Keratinocyte (primary cell): ENCODE results near the gene NINJ1. TPM values are rescaled to one million over a fixed set of nuclear protein-coding genes. Genes with fewer than 3 reads are reported as not detected.

Experiments
- DNase-seq: peaks from one replicate; pipeline ENCODE4 v3.0.0-alpha.2; 2011; ENCODE audit warnings: low read depth, missing footprints, low spot score
- FAIRE-seq: peaks from 2 replicates; lab custom pipeline; 2011; peaks lifted over from hg19 to GRCh38; lab: Jason Lieb, UNC
- H2AFZ ChIP-seq: 2 replicates; pipeline ENCODE4 v1.6.0; 2012; ENCODE audit warnings: low read length, control low read depth, inconsistent platforms; ENCODE audit not compliant: control insufficient read depth
- H3K27ac ChIP-seq: 2 replicates; pipeline ENCODE4 v1.5.1; 2011; ENCODE audit warnings: low read length; ENCODE audit not compliant: control insufficient read depth, insufficient read depth
- H3K27me3 ChIP-seq: 3 replicates; pipeline ENCODE4 v1.6.0; 2011; ENCODE audit warnings: low read length; ENCODE audit not compliant: control insufficient read depth, insufficient read depth; ENCODE audit errors: extremely low read depth
- H3K36me3 ChIP-seq, 2 experiments: 2 replicates in 1 of 2; 3 replicates in 1 of 2; pipeline ENCODE4 v1.5.1; 2011; ENCODE audit warnings: low read length in 2 of 2, mild to moderate bottlenecking in 1 of 2; ENCODE audit not compliant: control insufficient read depth in 2 of 2, insufficient read depth in 2 of 2; ENCODE audit errors: extremely low read depth in 1 of 2
- H3K4me1 ChIP-seq: 3 replicates; pipeline ENCODE4 v1.5.1; 2011; ENCODE audit warnings: low read length; ENCODE audit not compliant: control insufficient read depth, insufficient read depth; ENCODE audit errors: extremely low read depth
- H3K4me2 ChIP-seq: 3 replicates; pipeline ENCODE4 v1.6.0; 2011; ENCODE audit warnings: low read depth, low read length; ENCODE audit not compliant: control insufficient read depth, insufficient read depth; ENCODE audit errors: extremely low read depth
- H3K4me3 ChIP-seq, 3 experiments: fragments of 200-600 bp in 1 of 3; sonication (generic) in 1 of 3; 2 replicates in 2 of 3; 3 replicates in 1 of 3; pipeline ENCODE4 v1.5.1; 2011 to 2016; ENCODE audit warnings: low read length in 3 of 3, mild to moderate bottlenecking in 3 of 3, control low read depth in 2 of 3, inconsistent platforms in 1 of 3, low read depth in 1 of 3, mixed read lengths in 1 of 3, mixed run types in 1 of 3, moderate library complexity in 1 of 3; ENCODE audit not compliant: control insufficient read depth in 2 of 3, insufficient read depth in 2 of 3; ENCODE audit errors: extremely low read depth in 1 of 3
- H3K79me2 ChIP-seq: 2 replicates; pipeline ENCODE4 v1.6.0; 2012; ENCODE audit warnings: low read length; ENCODE audit not compliant: control insufficient read depth, insufficient read depth
- H3K9ac ChIP-seq: 3 replicates; pipeline ENCODE4 v1.6.0; 2011; ENCODE audit warnings: low read length; ENCODE audit not compliant: control insufficient read depth, insufficient read depth; ENCODE audit errors: extremely low read depth
- H3K9me1 ChIP-seq: 3 replicates; pipeline ENCODE4 v1.6.0; 2011; ENCODE audit warnings: low read length; ENCODE audit not compliant: control insufficient read depth, insufficient read depth; ENCODE audit errors: extremely low read depth
- H3K9me3 ChIP-seq: 2 replicates; pipeline ENCODE4 v1.5.1; 2012; ENCODE audit warnings: low read depth, low read length; ENCODE audit not compliant: control insufficient read depth
- H4K20me1 ChIP-seq: 3 replicates; pipeline ENCODE4 v1.6.0; 2011; ENCODE audit warnings: low read length; ENCODE audit not compliant: control insufficient read depth, insufficient read depth; ENCODE audit errors: extremely low read depth
- CTCF ChIP-seq, 3 experiments: IDR thresholded peaks in 1 of 3; conservative IDR thresholded peaks in 1 of 3; optimal IDR thresholded peaks in 1 of 3; 2 replicates in 2 of 3; 3 replicates in 1 of 3; pipeline versions ENCODE3 to v1.5.1; 2011; ENCODE audit warnings: low read length in 3 of 3, mild to moderate bottlenecking in 3 of 3, moderate library complexity in 2 of 3, control low read depth in 1 of 3, inconsistent platforms in 1 of 3; ENCODE audit not compliant: insufficient read depth in 2 of 3; ENCODE audit errors: extremely low read depth in 1 of 3
- EZH2 ChIP-seq: IDR thresholded peaks from one replicate; pipeline ENCODE4 v1.6.1; 2012; ENCODE audit warnings: inconsistent platforms, mild to moderate bottlenecking, low read length, moderate library complexity
- dilution Hi-C: fragments of 300-500 bp; cut with MboI; formaldehyde crosslinking; loops from one replicate; pipeline ENCODE4 v1.7.0; 2020; ENCODE audit warnings: low sequenced_read_pairs; ENCODE audit not compliant: extremely low pct_ligation_motif_present
- polyA plus RNA-seq, 5 experiments: library from polyadenylated mRNA; depleted of rRNA in 3 of 5; stranded (reverse) in 3 of 5; stranded (forward) in 1 of 5; unstranded in 1 of 5; fragments of >200 nt; gene quantifications; 1 replicate in 1 of 5; 2 replicates in 3 of 5; 3 replicates in 1 of 5; pipeline versions ENCODE4 v1.2.1 to v1.2.3, GENCODE V29; 2011 to 2012; ENCODE audit warnings: missing spikeins in 2 of 5, low read depth in 1 of 5, low replicate concordance in 1 of 5

The NINJ1 gene
- polyA plus RNA-seq, 1 donor (not counting 4 experiments of a cell fraction or from before 2014, with no cell fraction given), result 7.4 TPM

- DNase-seq (no peak), FAIRE-seq (no peak)
- no peaks in the 10 kb centered on the region for H3K36me3 ChIP-seq
- no peaks in the 10 kb centered on the region for H3K79me2 ChIP-seq
- no peak overlapping the region for H3K4me3 ChIP-seq
- no peaks in the 10 kb centered on the region for H4K20me1 ChIP-seq
- no peaks in the 10 kb centered on the region for H3K27me3 ChIP-seq
- no peak overlapping the region for H2AFZ ChIP-seq
- H3K9me1 ChIP-seq, result no peaks in the 10 kb centered on the region
- H3K4me1 ChIP-seq, result no peaks in the 10 kb centered on the region
- TF ChIP-seq CTCF (optimal IDR thresholded peaks at IDR 0.05 in 1 of 3, IDR thresholded peaks at IDR 0.05 in 1 of 3, conservative IDR thresholded peaks at IDR 0.05 in 1 of 3; ENCODE audit: extremely low read depth in 1 of 3, insufficient read depth in 2 of 3, low read length in 3 of 3) (no peak), EZH2 (no peak)
- H3K27ac ChIP-seq, result no peak overlapping the region
- H3K9me3 ChIP-seq, result no peaks in the 10 kb centered on the region
- H3K4me2 ChIP-seq, result no peak overlapping the region
- dilution Hi-C loops, result no loop called here
- no peak overlapping the region for H3K9ac ChIP-seq
Measured at GRCh38 chr9:93125331-93125894, 8.6 kb downstream of the NINJ1 start.

- dilution Hi-C loops, result no loop called here
- no peak for TF ChIP-seq EZH2
- TF ChIP-seq CTCF (optimal IDR thresholded peaks at IDR 0.05 in 1 of 3, IDR thresholded peaks at IDR 0.05 in 1 of 3, conservative IDR thresholded peaks at IDR 0.05 in 1 of 3; ENCODE audit: extremely low read depth in 1 of 3, insufficient read depth in 2 of 3, low read length in 3 of 3), result no peak
- H3K79me2 ChIP-seq, result no peaks in the 10 kb centered on the region
- H3K9me1 ChIP-seq, result no peaks in the 10 kb centered on the region
- no peaks in the 10 kb centered on the region for H3K4me1 ChIP-seq
- H3K9ac ChIP-seq, result no peak overlapping the region
- H3K27ac ChIP-seq, result no peak overlapping the region
- H3K4me2 ChIP-seq, result no peak overlapping the region
- no peaks in the 10 kb centered on the region for H3K27me3 ChIP-seq
- H3K9me3 ChIP-seq, result no peaks in the 10 kb centered on the region
- no peak overlapping the region for H3K4me3 ChIP-seq
- no peak overlapping the region for H2AFZ ChIP-seq
- FAIRE-seq (no peak), DNase-seq (no peak)
- no peaks in the 10 kb centered on the region for H3K36me3 ChIP-seq
- no peaks in the 10 kb centered on the region for H4K20me1 ChIP-seq
Measured at GRCh38 chr9:93124793-93125192, 9.3 kb downstream of the NINJ1 start.
